ENCODE results near the gene PTPRD.

- TF ChIP-seq CTCF (IDR thresholded peaks at IDR 0.05) (no peak), SIN3A (IDR thresholded peaks at IDR 0.05; ENCODE audit: borderline replicate concordance, insufficient read depth, low read depth, low read length) (no peak), POLR2AphosphoS5 (IDR thresholded peaks at IDR 0.05; ENCODE audit: low read depth, low read length) (no peak), REST (IDR thresholded peaks at IDR 0.05; ENCODE audit: insufficient read depth in 1 of 2, low read depth in 2 of 2, low read length in 1 of 2) (no peak), TCF7L2 (IDR thresholded peaks at IDR 0.05; ENCODE audit: low read depth, low read length) (no peak)
These were observed 1796.9 kb downstream of the PTPRD start for GRCh38 chr9:8815931-8816330.
